Measurements from ENCODE around the gene CPED1. TPM values are rescaled to one million over a fixed set of nuclear protein-coding genes. Genes with fewer than 3 reads are reported as not detected.

The CPED1 gene
- polyA plus RNA-seq, 1 donor from 2014 or later: not detected

- Histone ChIP-seq H2AFZ (ENCODE audit: low read depth, low read length) (no peak overlapping the region), H3K36me3 (ENCODE audit: insufficient read depth, low read length) (no peaks in the 10 kb centered on the region), H3K9me3 (ENCODE audit: low read length) (no peaks in the 10 kb centered on the region), H3K9ac (ENCODE audit: low read length) (no peak overlapping the region), H3K4me2 (ENCODE audit: low read length) (no peak overlapping the region), H3K9me2 (ENCODE audit: insufficient read depth, low read length) (no peaks in the 10 kb centered on the region), H3K27me3 (ENCODE audit: insufficient read depth, low read depth, low read length) (no peaks in the 10 kb centered on the region), H3K4me3 (ENCODE audit: low read length) (no peak overlapping the region), H3K79me2 (replicated peaks; ENCODE audit: insufficient read depth, low read length) (no peaks in the 10 kb centered on the region), H4K20me1 (ENCODE audit: insufficient read depth) (no peaks in the 10 kb centered on the region), H3F3A (ENCODE audit: insufficient read depth, low read length, poor library complexity, severe bottlenecking) (no peaks in the 10 kb centered on the region), H3K27ac (ENCODE audit: low read length) (no peak overlapping the region)
- TF ChIP-seq TAF1 (IDR thresholded peaks at IDR 0.05; ENCODE audit: low read depth) (no peak), EP300 (conservative IDR thresholded peaks at IDR 0.05; ENCODE audit: poor library complexity, severe bottlenecking) (no peak), CTCF (IDR thresholded peaks at IDR 0.05; ENCODE audit: poor library complexity, severe bottlenecking) (no peak), SMC3 (conservative IDR thresholded peaks at IDR 0.05; ENCODE audit: poor library complexity) (no peak), RAD21 (conservative IDR thresholded peaks at IDR 0.05) (no peak), POLR2AphosphoS5 (IDR thresholded peaks at IDR 0.05) (no peak), MXI1 (conservative IDR thresholded peaks at IDR 0.05; ENCODE audit: poor library complexity, severe bottlenecking) (no peak), EZH2 (IDR thresholded peaks at IDR 0.05; ENCODE audit: borderline replicate concordance, insufficient read depth, low read length, poor library complexity, severe bottlenecking) (no peak), REST (IDR thresholded peaks at IDR 0.05; ENCODE audit: borderline replicate concordance) (no peak)
Measured at GRCh38 chr7:121202834-121203233, 214.3 kb downstream of the CPED1 start.

GRCh38 chr7:121204537-121204936, 216.0 kb downstream of the CPED1 start:
- Histone ChIP-seq H4K20me1 (ENCODE audit: insufficient read depth) (no peaks in the 10 kb centered on the region), H3K4me2 (ENCODE audit: low read length) (no peak overlapping the region), H3K9ac (ENCODE audit: low read length) (no peak overlapping the region), H3K27ac (ENCODE audit: low read length) (no peak overlapping the region), H3K9me3 (ENCODE audit: low read length) (no peaks in the 10 kb centered on the region), H3F3A (ENCODE audit: insufficient read depth, low read length, poor library complexity, severe bottlenecking) (no peaks in the 10 kb centered on the region), H3K9me2 (ENCODE audit: insufficient read depth, low read length) (no peaks in the 10 kb centered on the region), H3K27me3 (ENCODE audit: insufficient read depth, low read depth, low read length) (no peaks in the 10 kb centered on the region), H3K36me3 (ENCODE audit: insufficient read depth, low read length) (no peaks in the 10 kb centered on the region), H3K79me2 (replicated peaks; ENCODE audit: insufficient read depth, low read length) (no peaks in the 10 kb centered on the region), H3K4me3 (ENCODE audit: low read length) (no peak overlapping the region), H2AFZ (ENCODE audit: low read depth, low read length) (no peak overlapping the region)
- TF ChIP-seq REST (IDR thresholded peaks at IDR 0.05; ENCODE audit: borderline replicate concordance) (no peak), EP300 (conservative IDR thresholded peaks at IDR 0.05; ENCODE audit: poor library complexity, severe bottlenecking) (no peak)
